DOHH2 (cell line): ENCODE results near the gene PCBD2.

Experiments used
- EZH2phosphoT487 ChIP-seq: fragments of 200-600 bp; sonication (generic); IDR thresholded peaks from 2 replicates; pipeline ENCODE4 v1.6.1; 2017; ENCODE audit warnings: borderline replicate concordance, mild to moderate bottlenecking, antibody characterized with exemption, low read length, moderate library complexity, mixed read lengths
- TF ChIP-seq, protein P1 (sequence below): fragments of 200-600 bp; sonication (generic); IDR thresholded peaks from one replicate; pipeline ENCODE4 v1.5.1; 2014; ENCODE audit warnings: antibody characterized with exemption, mild to moderate bottlenecking, low read depth, low read length; ENCODE audit not compliant: poor library complexity, severe bottlenecking

DNA sequence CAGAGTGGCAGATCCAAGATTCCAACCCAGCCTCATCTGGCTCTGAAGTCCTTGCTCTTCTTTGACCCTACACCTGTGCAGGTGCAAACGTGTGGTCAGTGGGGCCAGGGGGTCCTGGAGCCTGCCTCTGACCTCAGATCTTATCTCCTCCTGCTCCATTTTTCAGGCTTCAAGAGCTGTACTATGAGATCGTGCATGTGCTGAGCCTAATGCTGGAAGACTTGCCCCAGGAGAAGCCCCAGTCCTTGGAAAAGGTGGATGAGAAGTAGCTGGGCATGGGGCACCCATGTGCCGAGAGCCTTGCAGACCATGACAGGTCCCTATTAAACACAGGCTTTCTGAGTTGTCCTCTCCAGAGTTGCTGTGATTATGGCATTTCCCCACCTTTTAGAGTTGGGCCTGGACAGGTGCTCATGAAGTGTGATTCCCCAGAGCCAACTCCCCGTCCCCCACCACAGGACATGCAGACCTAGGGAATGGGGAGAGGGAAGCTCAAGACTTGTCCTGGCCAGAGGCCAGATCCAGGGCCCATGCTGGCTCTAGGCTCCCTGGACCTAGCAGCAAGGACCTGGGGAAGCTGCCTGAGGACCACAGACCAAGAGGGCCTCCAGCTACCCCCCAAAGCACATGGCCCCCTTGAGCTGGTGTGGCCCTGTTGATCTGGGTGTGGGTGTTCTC, 106.6 kb downstream of the PCBD2 start:
- TF ChIP-seq, protein P1, sequence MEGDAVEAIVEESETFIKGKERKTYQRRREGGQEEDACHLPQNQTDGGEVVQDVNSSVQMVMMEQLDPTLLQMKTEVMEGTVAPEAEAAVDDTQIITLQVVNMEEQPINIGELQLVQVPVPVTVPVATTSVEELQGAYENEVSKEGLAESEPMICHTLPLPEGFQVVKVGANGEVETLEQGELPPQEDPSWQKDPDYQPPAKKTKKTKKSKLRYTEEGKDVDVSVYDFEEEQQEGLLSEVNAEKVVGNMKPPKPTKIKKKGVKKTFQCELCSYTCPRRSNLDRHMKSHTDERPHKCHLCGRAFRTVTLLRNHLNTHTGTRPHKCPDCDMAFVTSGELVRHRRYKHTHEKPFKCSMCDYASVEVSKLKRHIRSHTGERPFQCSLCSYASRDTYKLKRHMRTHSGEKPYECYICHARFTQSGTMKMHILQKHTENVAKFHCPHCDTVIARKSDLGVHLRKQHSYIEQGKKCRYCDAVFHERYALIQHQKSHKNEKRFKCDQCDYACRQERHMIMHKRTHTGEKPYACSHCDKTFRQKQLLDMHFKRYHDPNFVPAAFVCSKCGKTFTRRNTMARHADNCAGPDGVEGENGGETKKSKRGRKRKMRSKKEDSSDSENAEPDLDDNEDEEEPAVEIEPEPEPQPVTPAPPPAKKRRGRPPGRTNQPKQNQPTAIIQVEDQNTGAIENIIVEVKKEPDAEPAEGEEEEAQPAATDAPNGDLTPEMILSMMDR, result no peak
- TF ChIP-seq EZH2phosphoT487, result no peak
